CD8-positive, alpha-beta memory T cell (primary cell): ENCODE measurements around the gene SIDT1. TPM values are rescaled to one million over a fixed set of nuclear protein-coding genes. Genes with fewer than 3 reads are reported as not detected.

Experiments
- CTCF ChIA-PET: fragments of 350-600 bp; sonication (Branson Sonifier 250); formaldehyde crosslinking; loops from one replicate; lab custom pipeline; 2021; ENCODE audit warnings: antibody characterized with exemption; lab: Charles Lee
- POLR2A ChIA-PET: fragments of 350-600 bp; sonication (Branson Sonifier 250); formaldehyde crosslinking; loops from one replicate; lab custom pipeline; 2021; ENCODE audit warnings: antibody characterized with exemption; lab: Charles Lee
- DNase-seq, 5 donors: peaks; one replicate each; pipeline versions ENCODE4 v3.0.0 to v3.0.0-alpha.2; 2020 to 2022; ENCODE audit warnings: mixed read lengths in 1 of 5
- H3K27ac ChIP-seq: one replicate; pipeline ENCODE4 v1.7.0; 2013; ENCODE audit warnings: low read depth, mild to moderate bottlenecking, low read length, moderate library complexity
- H3K27me3 ChIP-seq: 2 replicates; pipeline ENCODE4 v1.7.0; 2013; ENCODE audit warnings: low read length, mild to moderate bottlenecking; ENCODE audit not compliant: insufficient read depth, poor library complexity, severe bottlenecking
- H3K36me3 ChIP-seq: 2 replicates; pipeline ENCODE4 v1.7.0; 2013; ENCODE audit warnings: mild to moderate bottlenecking, low read length, moderate library complexity; ENCODE audit not compliant: insufficient read depth
- H3K4me1 ChIP-seq: 2 replicates; pipeline ENCODE4 v1.7.0; 2013; ENCODE audit warnings: mild to moderate bottlenecking, low read length, moderate library complexity; ENCODE audit not compliant: insufficient read depth
- H3K4me3 ChIP-seq: 2 replicates; pipeline ENCODE4 v1.7.0; 2013; ENCODE audit warnings: mild to moderate bottlenecking, low read length
- H3K9me3 ChIP-seq: 2 replicates; pipeline ENCODE4 v1.7.0; 2013; ENCODE audit warnings: mild to moderate bottlenecking, low read length
- H3K27ac Mint-ChIP-seq, 8 donors: one replicate each; pipeline ENCODE4 v1.8.0; 2020 to 2021; ENCODE audit warnings: mixed read lengths in 8 of 8, mild to moderate bottlenecking in 6 of 8, inconsistent platforms in 3 of 8, moderate library complexity in 3 of 8
- H3K27me3 Mint-ChIP-seq, 2 donors: one replicate each; pipeline ENCODE4 v1.8.0; 2020 to 2021; ENCODE audit warnings: mixed read lengths in 2 of 2, mild to moderate bottlenecking in 1 of 2, moderate library complexity in 1 of 2
- H3K36me3 Mint-ChIP-seq, 3 donors: one replicate each; pipeline ENCODE4 v1.8.0; 2020 to 2021; ENCODE audit warnings: mixed read lengths in 3 of 3, inconsistent platforms in 1 of 3, mild to moderate bottlenecking in 1 of 3
- H3K4me1 Mint-ChIP-seq, 3 donors: one replicate each; pipeline ENCODE4 v1.8.0; 2020 to 2021; ENCODE audit warnings: mixed read lengths in 3 of 3, inconsistent platforms in 1 of 3, mild to moderate bottlenecking in 1 of 3
- H3K4me3 Mint-ChIP-seq, 7 donors: one replicate each; pipeline ENCODE4 v1.8.0; 2020 to 2021; ENCODE audit warnings: mixed read lengths in 7 of 7, mild to moderate bottlenecking in 6 of 7, moderate library complexity in 4 of 7, inconsistent platforms in 2 of 7
- H3K9me3 Mint-ChIP-seq, 5 donors: one replicate each; pipeline ENCODE4 v1.8.0; 2020 to 2022; ENCODE audit warnings: mixed read lengths in 5 of 5, mild to moderate bottlenecking in 3 of 5, moderate library complexity in 2 of 5, inconsistent platforms in 1 of 5
- polyA plus RNA-seq: library from polyadenylated mRNA; unstranded; fragments of 300-500 nt; fragmentation: Illumina TruSeq; gene quantifications from one replicate; pipeline ENCODE4 v1.2.3, GENCODE V29; 2021
- total RNA-seq, 2 experiments: library from RNA; stranded (reverse); gene quantifications; one replicate each; pipeline ENCODE4 v1.2.3, GENCODE V29; 2021

The SIDT1 gene
- total and polyA plus RNA-seq, 3 experiments from 2014 or later: 14.8 to 23.9 (median 16.6) TPM

DNA sequence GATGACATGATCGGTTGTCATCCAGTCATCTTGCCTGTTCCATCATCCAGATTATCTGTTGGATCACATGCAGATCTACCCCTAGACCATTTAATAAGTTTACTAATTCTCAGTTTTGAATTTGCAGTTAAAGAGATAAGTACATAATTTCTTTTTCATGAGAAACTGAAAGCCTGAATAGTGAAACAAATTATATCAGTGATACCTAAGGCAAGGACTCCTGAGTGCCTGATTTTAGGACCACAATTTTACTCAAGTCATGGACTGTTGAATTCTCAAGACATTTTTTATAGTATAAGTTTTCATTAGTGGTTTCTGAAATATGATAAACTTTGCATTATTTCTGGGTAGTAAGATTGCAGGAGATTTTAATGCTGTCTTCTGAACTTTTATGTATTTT, 13.2 kb downstream of the SIDT1 start:
- H3K27ac Mint-ChIP-seq: peak overlapping the region in 4 of 8 donors; percentile 2 to 31 (median 20)
- H3K4me1 Mint-ChIP-seq: peaks cover 42 to 77% (median 68%) of the 10 kb centered on the region in 3 donors
- H3K27ac ChIP-seq: no peak overlapping the region
- no peaks in the 10 kb centered on the region for H3K27me3 Mint-ChIP-seq
- ChIA-PET POLR2A (interaction anchor here (0.7 kb wide), 1 partner anchor 12 kb away, joined by 3 read pairs; no protein-coding TSS in a partner anchor), CTCF (no interaction called here)
- H3K4me1 ChIP-seq: no peaks in the 10 kb centered on the region
- H3K4me3 ChIP-seq: no peak overlapping the region
- H3K27me3 ChIP-seq: no peaks in the 10 kb centered on the region
- H3K36me3 Mint-ChIP-seq: peaks cover 17 to 58% (median 34%) of the 10 kb centered on the region in 3 donors
- H3K9me3 Mint-ChIP-seq: no peaks in the 10 kb centered on the region
- H3K9me3 ChIP-seq: no peaks in the 10 kb centered on the region
- DNase-seq: no peak
- no peaks in the 10 kb centered on the region for H3K36me3 ChIP-seq
- H3K4me3 Mint-ChIP-seq: peak overlapping the region in 1 of 7 donors; percentile 13

DNA sequence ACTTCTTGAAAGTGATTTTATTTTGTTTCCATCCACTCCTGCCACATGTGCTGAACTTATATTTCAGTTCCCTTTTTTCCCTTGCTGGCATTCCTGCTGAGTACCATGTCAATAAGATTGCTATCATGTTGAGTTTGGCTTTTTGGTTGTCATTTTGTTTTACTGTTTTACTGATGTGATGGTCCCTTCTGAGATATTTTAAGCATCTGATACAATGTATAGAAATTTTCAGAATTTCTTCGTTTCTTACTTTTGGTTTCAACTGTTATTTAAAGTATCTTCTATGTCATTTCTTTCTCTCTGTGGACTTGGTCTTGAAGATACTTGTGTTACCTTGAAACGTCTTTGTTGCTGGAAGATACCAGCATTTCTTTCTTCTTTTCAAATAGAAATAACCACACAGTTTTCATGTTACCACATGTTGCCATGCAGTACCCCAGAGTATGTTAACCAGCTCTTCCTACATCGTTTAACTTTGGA, 14.1 kb downstream of the SIDT1 start:
- no peak overlapping the region for H3K27ac ChIP-seq
- H3K27ac Mint-ChIP-seq: peak overlapping the region in 5 of 8 donors; percentile 2 to 56 (median 30)

GRCh38 chr3:113548501-113548900, 16.1 kb downstream of the SIDT1 start:
- ChIA-PET CTCF (interaction anchor here (1.3 kb wide), 1 partner anchor 55 kb away, joined by 6 read pairs; no protein-coding TSS in a partner anchor), POLR2A (no interaction called here)
- Histone ChIP-seq H3K27me3 (no peaks in the 10 kb centered on the region), H3K4me1 (no peaks in the 10 kb centered on the region), H3K4me3 (no peak overlapping the region), H3K9me3 (no peaks in the 10 kb centered on the region), H3K36me3 (no peaks in the 10 kb centered on the region), H3K27ac (no peak overlapping the region)
- Mint-ChIP-seq H3K27me3 (no peaks in the 10 kb centered on the region), H3K9me3 (no peaks in the 10 kb centered on the region), H3K27ac (peak overlapping the region in 2 of 8 donors; percentile 8 to 25), H3K36me3 (peaks cover 2 to 44% (median 23%) of the 10 kb centered on the region in 3 donors), H3K4me3 (peak overlapping the region in 1 of 7 donors; percentile 43), H3K4me1 (peaks cover 47 to 81% (median 81%) of the 10 kb centered on the region in 3 donors)
- DNase-seq: no peak

More for the DNA sequence above, 14.1 kb downstream of the SIDT1 start:
- no peaks in the 10 kb centered on the region for H3K27me3 Mint-ChIP-seq
- H3K36me3 Mint-ChIP-seq: peaks cover 17 to 51% (median 31%) of the 10 kb centered on the region in 3 donors
- peaks cover 44 to 76% (median 72%) of the 10 kb centered on the region in 3 donors for H3K4me1 Mint-ChIP-seq
- H3K4me1 ChIP-seq: no peaks in the 10 kb centered on the region
- H3K4me3 Mint-ChIP-seq: peak overlapping the region in 3 of 7 donors; percentile 1 to 41 (median 25)
- DNase-seq: no peak
- no peaks in the 10 kb centered on the region for H3K9me3 ChIP-seq
- no peaks in the 10 kb centered on the region for H3K27me3 ChIP-seq
- no peak overlapping the region for H3K4me3 ChIP-seq
- no peaks in the 10 kb centered on the region for H3K9me3 Mint-ChIP-seq
- no peaks in the 10 kb centered on the region for H3K36me3 ChIP-seq
- POLR2A ChIA-PET: interaction anchor here (0.7 to 0.8 kb wide), 2 partner anchors 13 kb away, joined by 3 read pairs; no protein-coding TSS in a partner anchor
- CTCF ChIA-PET: interaction anchor here (1.1 kb wide), 1 partner anchor 10 kb away, joined by 5 read pairs; no protein-coding TSS in a partner anchor

DNA sequence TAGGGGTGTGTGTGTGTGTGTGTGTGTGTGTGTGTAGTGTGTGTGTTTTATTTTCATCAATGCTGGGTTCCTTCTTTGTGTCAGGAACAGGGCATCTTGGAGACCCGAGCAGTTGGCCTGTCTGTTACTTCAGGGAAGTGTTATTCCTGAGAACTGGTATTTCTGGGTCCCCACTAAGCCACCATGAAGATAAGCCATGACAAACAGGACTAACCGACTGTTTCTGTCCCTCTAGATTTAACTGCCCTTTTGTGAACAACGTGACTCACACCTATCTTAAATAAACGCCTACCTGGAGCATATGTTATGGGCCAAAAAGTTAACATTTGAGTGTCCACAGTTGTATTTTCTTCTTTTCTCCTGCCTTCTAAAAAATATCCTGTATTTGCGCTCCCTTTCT, 19.5 kb downstream of the SIDT1 start:
- POLR2A ChIA-PET: interaction anchor here (0.8 kb wide), 1 partner anchor 15 kb away, joined by 3 read pairs; no protein-coding TSS in a partner anchor
- H3K9me3 Mint-ChIP-seq: no peaks in the 10 kb centered on the region
- no peaks in the 10 kb centered on the region for H3K27me3 Mint-ChIP-seq
- H3K36me3 ChIP-seq: no peaks in the 10 kb centered on the region
- peaks cover 0 to 39% (median 14%) of the 10 kb centered on the region in 3 donors for H3K36me3 Mint-ChIP-seq
- peak overlapping the region in 3 of 8 donors; percentile 15 to 73 (median 52) for H3K27ac Mint-ChIP-seq
- no peaks in the 10 kb centered on the region for H3K9me3 ChIP-seq
- H3K4me3 Mint-ChIP-seq: no peak overlapping the region
- no peak overlapping the region for H3K27ac ChIP-seq
- H3K4me1 ChIP-seq: no peaks in the 10 kb centered on the region
- H3K4me3 ChIP-seq: no peak overlapping the region
- H3K27me3 ChIP-seq: no peaks in the 10 kb centered on the region
- DNase-seq: no peak
- CTCF ChIA-PET: interaction anchor here (1.4 to 1.8 kb wide), 2 partner anchors 36 to 58 kb away, joined by 4 to 7 read pairs; partner anchors contain the start of gene SPICE1
- peaks cover 41 to 81% (median 72%) of the 10 kb centered on the region in 3 donors for H3K4me1 Mint-ChIP-seq

- no peaks in the 10 kb centered on the region for H3K9me3 Mint-ChIP-seq
- H3K36me3 Mint-ChIP-seq: peaks cover 0 to 38% (median 12%) of the 10 kb centered on the region in 3 donors
- H3K36me3 ChIP-seq: no peaks in the 10 kb centered on the region
- DNase-seq: peak in 3 of 5 donors; percentile 21 to 53 (median 40)
- peaks cover 45 to 83% (median 76%) of the 10 kb centered on the region in 3 donors for H3K4me1 Mint-ChIP-seq
- H3K4me3 Mint-ChIP-seq: no peak overlapping the region
- H3K4me1 ChIP-seq: peaks cover 5% of the 10 kb centered on the region
- no peak overlapping the region for H3K4me3 ChIP-seq
- no peaks in the 10 kb centered on the region for H3K9me3 ChIP-seq
- ChIA-PET POLR2A (interaction anchor here (0.8 kb wide), 1 partner anchor 17 kb away, joined by 3 read pairs; no protein-coding TSS in a partner anchor), CTCF (interaction anchor here (1.2 to 1.8 kb wide), 3 partner anchors 37 to 59 kb away, joined by 3 to 9 read pairs (median 7); partner anchors contain the start of gene SPICE1)
- no peaks in the 10 kb centered on the region for H3K27me3 Mint-ChIP-seq
- no peak overlapping the region for H3K27ac ChIP-seq
- H3K27me3 ChIP-seq: no peaks in the 10 kb centered on the region
- H3K27ac Mint-ChIP-seq: peak overlapping the region in 2 of 8 donors; percentile 27 to 54
Measured at GRCh38 chr3:113552851-113553250, 20.5 kb downstream of the SIDT1 start.

DNA sequence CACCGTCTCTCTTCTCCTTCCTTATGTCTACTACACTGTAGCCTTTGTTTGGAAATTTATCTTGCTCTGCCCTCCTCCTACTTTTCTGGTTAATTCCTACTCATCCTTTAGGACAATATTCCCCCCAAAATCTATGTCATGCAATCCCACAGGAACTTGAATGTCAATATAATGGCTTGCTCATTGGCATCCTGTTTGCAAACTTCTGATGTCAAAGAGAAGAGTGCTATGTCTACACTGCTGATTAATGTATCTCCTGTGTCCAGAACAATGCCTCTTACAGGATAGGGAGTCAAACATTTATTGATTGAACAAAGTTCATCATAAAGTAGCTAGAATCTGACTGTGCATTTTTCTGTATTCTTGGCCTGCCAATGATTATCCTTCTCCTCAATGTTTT, 22.8 kb downstream of the SIDT1 start:
- POLR2A ChIA-PET: interaction anchor here (0.6 to 0.7 kb wide), 2 partner anchors 15 to 18 kb away, joined by 3 to 16 read pairs; no protein-coding TSS in a partner anchor
- H3K27ac Mint-ChIP-seq: peak overlapping the region in 1 of 8 donors; percentile 4
- CTCF ChIA-PET: interaction anchor here (1.1 to 1.8 kb wide), 5 partner anchors 20 to 62 kb away, joined by 3 to 12 read pairs (median 4); no protein-coding TSS in a partner anchor

DNA sequence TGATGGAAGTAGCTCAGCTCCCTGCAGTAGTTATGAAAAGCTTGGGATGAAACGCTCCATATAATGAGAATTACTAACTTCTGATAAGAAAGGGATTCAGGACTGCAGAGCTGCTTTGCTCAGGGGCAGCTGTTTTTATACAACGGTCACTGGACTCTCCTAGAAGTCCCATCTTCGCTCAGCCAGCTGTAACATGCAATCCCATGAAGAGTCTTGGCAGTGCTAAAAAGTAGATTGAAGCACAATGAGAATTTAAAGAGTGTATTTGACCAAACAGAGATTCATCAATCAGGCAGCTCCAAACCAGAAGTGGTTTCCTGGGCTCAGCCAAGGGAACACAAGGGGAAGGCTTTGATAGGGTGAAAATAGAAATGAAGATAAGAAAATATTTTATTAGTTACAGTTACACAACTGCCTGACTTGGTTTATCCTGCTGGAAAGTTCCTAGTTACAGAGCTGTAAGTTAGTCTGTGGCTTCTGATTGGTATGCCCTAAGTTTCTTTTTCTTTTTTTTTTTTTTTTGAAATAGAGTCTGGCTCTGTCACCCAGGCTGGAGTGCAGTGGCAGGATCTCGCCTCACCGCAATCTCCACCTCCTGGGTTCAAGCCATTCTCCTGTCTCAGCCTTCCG, 24.1 kb downstream of the SIDT1 start:
- no peak overlapping the region for H3K4me3 Mint-ChIP-seq
- ChIA-PET CTCF (interaction anchor here (1.1 to 2.1 kb wide), 8 partner anchors 9 to 63 kb away, joined by 3 to 12 read pairs (median 4); no protein-coding TSS in a partner anchor), POLR2A (no interaction called here)
- H3K27ac Mint-ChIP-seq: peak overlapping the region in 2 of 8 donors; percentile 29 to 30
- DNase-seq: no peak
- H3K4me1 Mint-ChIP-seq: peaks cover 47 to 84% (median 78%) of the 10 kb centered on the region in 3 donors
- H3K9me3 Mint-ChIP-seq: no peaks in the 10 kb centered on the region
- Histone ChIP-seq H3K27ac (no peak overlapping the region), H3K4me3 (no peak overlapping the region), H3K9me3 (no peaks in the 10 kb centered on the region), H3K27me3 (no peaks in the 10 kb centered on the region), H3K36me3 (no peaks in the 10 kb centered on the region), H3K4me1 (peaks cover 25% of the 10 kb centered on the region)
- peaks cover 0 to 30% (median 6%) of the 10 kb centered on the region in 3 donors for H3K36me3 Mint-ChIP-seq
- no peaks in the 10 kb centered on the region for H3K27me3 Mint-ChIP-seq

More for the DNA sequence above, 22.8 kb downstream of the SIDT1 start:
- Histone ChIP-seq H3K36me3 (no peaks in the 10 kb centered on the region), H3K4me1 (peaks cover 13% of the 10 kb centered on the region), H3K27me3 (no peaks in the 10 kb centered on the region), H3K4me3 (no peak overlapping the region), H3K27ac (no peak overlapping the region), H3K9me3 (no peaks in the 10 kb centered on the region)
- Mint-ChIP-seq H3K36me3 (peaks cover 0 to 30% (median 6%) of the 10 kb centered on the region in 3 donors), H3K4me1 (peaks cover 42 to 82% (median 73%) of the 10 kb centered on the region in 3 donors), H3K9me3 (no peaks in the 10 kb centered on the region), H3K27me3 (no peaks in the 10 kb centered on the region), H3K4me3 (no peak overlapping the region)
- no peak for DNase-seq
